ENCODE results near the gene DCAF17. TPM values are rescaled to one million over a fixed set of nuclear protein-coding genes. Genes with fewer than 3 reads are reported as not detected.
A peak's percentile ranks its signal among the peaks of the same experiment; 100 is the strongest.

Gene DCAF17
- 7.6 TPM for total RNA-seq
- long read RNA-seq, full-length matches to known transcripts = 1 of 1 reads
- long read RNA-seq, partial matches to known transcripts = 0 of 1 reads
- long read RNA-seq, other reads (novel, unspliced or antisense) = 0 of 1 reads

- intact Hi-C loops (cut with DNase I) = loop anchor here (1.0 to 5.0 kb wide), 5 partner anchors 89 to 1123 kb away; partner anchors contain the start of gene PDK1
- DNase-seq (ENCODE audit: missing footprints) (peak; percentile 98), ATAC-seq (peak; percentile 99)
Measured at GRCh38 chr2:171434013-171434989, at the start of gene DCAF17. Gene DCAF17, plus strand, starts transcription at chr2:171434226. Its CDS starts 352 bp downstream, at chr2:171434578.

- ATAC-seq (no peak), DNase-seq (ENCODE audit: missing footprints) (no peak)
- intact Hi-C loops (cut with DNase I) = no loop called here
Measured at GRCh38 chr2:171386627-171387026, 47.4 kb upstream of the DCAF17 start.

GRCh38 chr2:171387052-171387451, 47.0 kb upstream of the DCAF17 start:
- intact Hi-C loops (cut with DNase I) = no loop called here
- no peak for ATAC-seq
- no peak for DNase-seq (ENCODE audit: missing footprints)

GRCh38 chr2:171389325-171389724, 44.7 kb upstream of the DCAF17 start:
- DNase-seq (ENCODE audit: missing footprints) (no peak), ATAC-seq (no peak)
- intact Hi-C loops (cut with DNase I) = no loop called here

DNA sequence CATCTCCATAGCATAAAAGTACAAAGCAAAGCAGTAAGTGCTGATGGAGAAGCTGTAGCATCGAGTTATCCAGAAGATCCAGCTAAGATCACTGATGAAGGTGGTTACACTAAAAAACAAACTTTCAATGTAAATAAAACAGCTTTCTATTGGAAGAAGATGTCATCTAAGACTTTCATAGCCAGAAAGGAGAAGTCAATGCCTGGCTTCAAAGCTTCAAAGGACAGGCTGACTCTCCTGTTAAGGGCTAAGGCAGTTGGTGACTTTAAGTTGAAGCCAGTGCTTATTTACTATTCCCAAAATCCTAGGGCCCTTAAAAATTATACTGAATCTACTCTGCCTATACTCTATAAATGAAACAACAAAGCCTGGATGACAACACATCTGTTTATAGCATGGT, 44.2 kb upstream of the DCAF17 start:
- DNase-seq (ENCODE audit: missing footprints) (no peak), ATAC-seq (no peak)
- intact Hi-C loops (cut with DNase I) = no loop called here

DNA sequence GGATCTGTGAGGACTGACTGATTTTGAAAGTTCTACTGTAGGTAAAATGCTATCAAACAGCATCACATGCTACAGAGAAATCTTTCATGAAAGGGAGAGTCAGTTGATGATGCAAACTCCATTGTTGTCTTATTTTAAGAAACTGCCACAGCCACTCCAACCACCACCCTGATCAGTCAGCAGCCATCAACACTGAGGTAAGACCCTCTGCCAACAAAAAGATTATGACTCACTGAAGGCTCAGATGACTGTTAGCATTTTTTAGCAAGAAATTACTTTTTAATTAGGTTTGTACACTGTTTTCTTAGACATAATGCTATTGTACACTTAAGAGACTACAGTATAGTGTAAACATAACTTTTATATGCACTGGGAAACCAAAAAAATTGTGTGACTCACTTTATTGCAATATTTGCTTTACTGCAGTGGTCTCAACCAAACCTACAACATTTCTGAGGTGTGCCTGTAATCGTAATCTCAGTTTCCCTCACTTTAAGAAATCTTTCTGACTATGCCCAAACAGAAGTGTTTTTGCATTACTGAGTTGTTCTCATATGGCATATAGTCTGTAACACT, 43.0 kb upstream of the DCAF17 start:
- DNase-seq (ENCODE audit: missing footprints) (no peak), ATAC-seq (no peak)
- intact Hi-C loops (cut with DNase I) = no loop called here

DNA sequence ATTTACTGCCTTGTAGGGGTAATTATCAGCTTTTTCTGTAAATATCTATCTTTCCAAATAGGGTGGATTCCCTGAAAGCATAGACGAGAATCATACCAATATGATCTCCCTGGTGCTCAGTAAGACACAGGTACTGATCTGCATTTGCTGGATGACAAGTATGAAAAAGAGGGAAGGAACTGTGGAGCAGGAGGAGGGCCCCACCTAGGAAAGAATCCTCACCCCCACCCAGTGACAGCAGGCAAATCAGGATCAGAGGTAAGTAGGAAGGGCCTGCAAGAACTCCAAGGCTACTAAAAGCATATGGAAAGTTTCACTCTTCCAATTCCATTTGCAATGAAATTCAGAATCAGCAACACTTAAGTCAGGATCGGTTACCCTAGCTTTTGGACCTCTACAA, 42.5 kb upstream of the DCAF17 start:
- intact Hi-C loops (cut with DNase I) = no loop called here
- DNase-seq (ENCODE audit: missing footprints) (no peak), ATAC-seq (no peak)

GRCh38 chr2:171393487-171393886, 40.5 kb upstream of the DCAF17 start:
- intact Hi-C loops (cut with DNase I) = no loop called here
- ATAC-seq = no peak

GRCh38 chr2:171394164-171394740, 39.8 kb upstream of the DCAF17 start:
- intact Hi-C loops (cut with DNase I) = no loop called here
- ATAC-seq = no peak
- no peak for DNase-seq (ENCODE audit: missing footprints)

More at GRCh38 chr2:171393487-171393886, 40.5 kb upstream of the DCAF17 start:
- no peak for DNase-seq (ENCODE audit: missing footprints)

- ATAC-seq (no peak), DNase-seq (ENCODE audit: missing footprints) (no peak)
- intact Hi-C loops (cut with DNase I) = no loop called here
Measured at GRCh38 chr2:171399292-171399691, 34.7 kb upstream of the DCAF17 start.

DNA sequence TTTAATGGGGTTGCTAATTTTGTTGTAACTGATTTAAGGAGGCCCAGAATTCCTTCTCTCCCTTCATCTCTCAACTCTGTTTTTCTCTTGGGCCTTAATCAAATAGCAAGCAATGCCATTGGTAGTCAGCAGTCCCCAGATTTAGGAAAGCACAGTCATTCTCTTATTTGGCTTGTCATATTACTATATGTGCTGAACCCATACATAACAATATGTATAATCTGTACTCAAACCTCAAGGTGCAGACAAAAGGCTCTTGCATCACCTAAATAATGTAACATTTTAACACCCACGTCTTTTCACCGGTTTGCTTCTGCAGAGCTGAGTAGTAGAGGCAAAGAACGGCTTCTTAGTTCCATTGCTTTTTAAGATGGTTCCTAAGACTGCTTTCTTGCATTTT, 33.6 kb upstream of the DCAF17 start:
- ATAC-seq (no peak), DNase-seq (ENCODE audit: missing footprints) (no peak)
- intact Hi-C loops (cut with DNase I) = no loop called here

- no peak for ATAC-seq
- DNase-seq (ENCODE audit: missing footprints) = no peak
- intact Hi-C loops (cut with DNase I) = no loop called here
Measured at GRCh38 chr2:171401947-171402346, 32.1 kb upstream of the DCAF17 start.

DNA sequence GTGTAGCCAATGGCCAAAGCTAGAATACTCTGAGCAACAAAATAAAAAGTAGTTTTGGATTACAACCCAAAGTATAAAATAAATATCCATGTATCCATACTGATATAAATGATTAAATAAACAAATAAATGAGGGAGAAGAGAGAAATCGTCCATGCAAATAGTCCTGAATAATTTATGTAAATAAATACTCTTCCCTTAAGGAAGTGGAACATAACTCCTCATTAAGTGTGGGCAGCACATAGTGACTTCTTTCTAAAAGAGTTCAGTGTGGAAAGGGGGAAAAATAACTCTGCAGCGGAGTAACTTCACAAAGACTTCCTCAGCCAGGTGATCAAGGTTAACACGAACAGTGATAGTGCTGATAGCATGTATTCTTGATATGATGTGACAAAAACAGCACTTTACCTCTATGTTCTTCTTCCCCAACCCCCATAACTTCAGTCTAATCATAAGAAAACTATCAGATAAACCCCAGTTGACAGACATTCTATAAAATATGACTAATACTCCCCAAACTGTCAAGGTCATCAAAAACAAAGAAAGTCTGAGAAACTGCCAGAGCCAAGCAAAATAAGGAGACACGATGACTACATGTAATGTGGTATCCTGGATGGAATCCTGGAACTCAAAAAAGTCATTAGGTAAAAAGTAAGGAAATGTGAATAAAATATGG, 31.0 kb upstream of the DCAF17 start:
- intact Hi-C loops (cut with DNase I) = no loop called here
- no peak for DNase-seq (ENCODE audit: missing footprints)
- no peak for ATAC-seq

DNA sequence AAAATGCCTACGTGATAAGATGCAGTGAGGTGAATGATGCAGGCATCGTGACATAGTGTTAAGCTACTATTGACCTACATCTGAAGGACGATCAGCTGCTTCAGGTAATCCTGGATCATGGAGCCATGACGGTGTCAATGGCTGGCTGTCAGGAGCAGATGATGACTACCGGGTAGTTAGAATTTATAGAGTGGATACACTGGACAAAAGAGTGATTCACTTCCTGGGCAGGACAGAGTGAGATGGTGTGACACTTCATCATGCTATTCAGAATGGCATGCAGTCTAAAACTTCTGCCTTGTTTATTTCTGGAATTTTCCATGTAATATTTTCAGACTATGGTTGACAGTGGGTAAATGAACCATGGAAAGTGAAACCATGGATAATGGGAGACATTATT, 29.8 kb upstream of the DCAF17 start:
- intact Hi-C loops (cut with DNase I) = no loop called here
- ATAC-seq = no peak
- DNase-seq (ENCODE audit: missing footprints) = no peak

DNA sequence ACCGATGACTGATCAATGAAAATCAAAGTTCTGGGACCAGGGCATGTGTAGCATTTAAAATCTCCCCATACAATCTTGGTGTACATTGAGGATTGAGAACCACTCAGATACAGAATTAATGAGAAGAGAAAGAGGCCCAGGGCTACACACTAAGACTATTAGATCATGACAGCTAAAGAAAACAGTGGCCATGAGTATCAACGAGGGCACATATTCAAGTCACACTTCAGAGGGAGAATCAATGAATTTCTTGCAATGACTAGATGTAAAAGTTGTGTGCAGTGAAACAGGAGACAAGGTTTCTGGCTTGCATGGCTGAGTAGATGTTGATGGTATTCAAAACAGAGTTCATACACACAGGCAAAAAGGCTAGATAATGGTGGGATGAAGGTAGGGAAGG, 29.3 kb upstream of the DCAF17 start:
- intact Hi-C loops (cut with DNase I) = no loop called here
- DNase-seq (ENCODE audit: missing footprints) = no peak

GRCh38 chr2:171405546-171405945, 28.5 kb upstream of the DCAF17 start:
- intact Hi-C loops (cut with DNase I) = no loop called here
- DNase-seq (ENCODE audit: missing footprints) = no peak

More for the DNA sequence above, 29.3 kb upstream of the DCAF17 start:
- ATAC-seq = no peak

DNA sequence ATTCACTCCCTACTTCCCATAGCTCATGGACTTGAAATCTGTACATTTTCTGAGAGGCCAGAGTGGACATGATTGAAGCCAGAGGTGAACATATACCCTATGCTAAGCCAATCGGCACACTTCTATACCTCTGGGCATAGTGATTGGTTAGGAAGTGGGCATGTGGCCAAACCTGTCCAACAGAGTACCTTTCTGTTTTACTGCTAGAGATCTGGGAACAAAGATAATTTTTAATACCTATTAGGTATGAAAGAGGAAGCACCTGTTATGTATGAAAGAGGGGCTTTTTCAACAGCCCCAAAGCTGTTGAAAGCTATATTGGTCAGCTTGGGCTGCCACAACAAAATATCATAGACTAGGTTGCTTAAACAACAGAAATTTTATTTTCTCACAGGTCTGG, 28.0 kb upstream of the DCAF17 start:
- DNase-seq (ENCODE audit: missing footprints) (no peak), ATAC-seq (no peak)
- intact Hi-C loops (cut with DNase I) = no loop called here

More at GRCh38 chr2:171405546-171405945, 28.5 kb upstream of the DCAF17 start:
- ATAC-seq = no peak

- no peak for DNase-seq (ENCODE audit: missing footprints)
- intact Hi-C loops (cut with DNase I) = no loop called here
- ATAC-seq = no peak
Measured at GRCh38 chr2:171407030-171407675, 26.9 kb upstream of the DCAF17 start.

DNA sequence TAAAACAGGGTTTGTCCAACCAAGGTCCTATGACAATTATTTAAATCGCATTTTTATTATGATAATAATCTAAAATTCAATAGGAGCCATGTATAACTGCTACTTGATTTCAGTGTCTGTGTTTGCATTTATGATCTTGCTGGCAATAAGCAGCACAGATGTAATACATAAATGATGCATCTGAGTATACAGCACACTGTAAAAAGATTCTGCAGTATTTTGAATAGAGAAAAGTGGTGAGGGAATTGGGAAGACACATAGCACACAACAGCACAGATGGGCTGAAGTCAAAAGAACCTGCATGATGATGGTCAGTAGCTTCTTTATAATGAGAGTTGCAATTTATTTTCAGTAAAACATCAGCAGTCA, 26.4 kb upstream of the DCAF17 start:
- no peak for ATAC-seq
- intact Hi-C loops (cut with DNase I) = no loop called here
- no peak for DNase-seq (ENCODE audit: missing footprints)
